ENCODE measurements around the gene MAPK8IP3. TPM values are rescaled to one million over a fixed set of nuclear protein-coding genes. Genes with fewer than 3 reads are reported as not detected.

MAPK8IP3 gene
- total and polyA plus RNA-seq, 9 of the 15 experiments (the other 6 are each of a cell fraction or from before 2014, with no cell fraction given) = 0.17 to 58.7 (median 16.7) TPM

DNA sequence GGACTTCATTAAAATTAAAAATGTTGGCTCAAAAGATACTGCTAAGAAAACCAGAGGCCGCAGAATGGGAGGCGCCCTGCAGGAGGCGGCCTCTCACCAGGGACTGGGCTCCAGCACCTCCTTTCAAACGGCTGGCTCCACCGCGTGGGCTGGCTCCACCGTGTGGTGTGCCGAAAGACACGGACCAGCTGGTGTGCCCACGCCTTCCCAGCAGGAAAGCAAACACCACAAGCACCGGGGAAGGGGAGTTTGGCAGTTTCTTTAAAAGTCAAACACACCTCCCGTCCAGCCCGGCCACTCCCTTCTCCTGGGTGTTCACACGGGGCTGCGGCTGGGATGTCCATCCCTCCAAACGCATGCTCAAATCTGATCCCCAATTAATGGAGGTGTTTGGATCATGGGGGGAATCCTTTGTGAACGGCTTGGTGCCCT, 106.8 kb downstream of the MAPK8IP3 start (continued):
- TF ChIP-seq HMGN3 (IDR thresholded peaks at IDR 0.05; ENCODE audit: borderline replicate concordance, extremely low read depth, insufficient read length, low read depth, low read length) = peak; percentile 37
- no peak for TF ChIP-seq ZBED1 (IDR thresholded peaks at IDR 0.05)
- TF ChIP-seq ZKSCAN1 (IDR thresholded peaks at IDR 0.05; ENCODE audit: low read depth, low read length) = peak; percentile 80; the same call in 1 of the 2 replicates
- TF ChIP-seq, protein P1, sequence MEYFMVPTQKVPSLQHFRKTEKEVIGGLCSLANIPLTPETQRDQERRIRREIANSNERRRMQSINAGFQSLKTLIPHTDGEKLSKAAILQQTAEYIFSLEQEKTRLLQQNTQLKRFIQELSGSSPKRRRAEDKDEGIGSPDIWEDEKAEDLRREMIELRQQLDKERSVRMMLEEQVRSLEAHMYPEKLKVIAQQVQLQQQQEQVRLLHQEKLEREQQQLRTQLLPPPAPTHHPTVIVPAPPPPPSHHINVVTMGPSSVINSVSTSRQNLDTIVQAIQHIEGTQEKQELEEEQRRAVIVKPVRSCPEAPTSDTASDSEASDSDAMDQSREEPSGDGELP (CRISPR knock-in tag; IDR thresholded peaks at IDR 0.05; ENCODE audit: borderline replicate concordance) = peak; percentile 98
- TF ChIP-seq ADNP (tag; IDR thresholded peaks at IDR 0.05) = no peak
- peak; percentile 56 for TF ChIP-seq MYBL2 (IDR thresholded peaks at IDR 0.05; ENCODE audit: low read depth)
- no peak for TF ChIP-seq MYBL2 (CRISPR knock-in tag; IDR thresholded peaks at IDR 0.05; ENCODE audit: borderline replicate concordance)
- TF ChIP-seq, protein P2, sequence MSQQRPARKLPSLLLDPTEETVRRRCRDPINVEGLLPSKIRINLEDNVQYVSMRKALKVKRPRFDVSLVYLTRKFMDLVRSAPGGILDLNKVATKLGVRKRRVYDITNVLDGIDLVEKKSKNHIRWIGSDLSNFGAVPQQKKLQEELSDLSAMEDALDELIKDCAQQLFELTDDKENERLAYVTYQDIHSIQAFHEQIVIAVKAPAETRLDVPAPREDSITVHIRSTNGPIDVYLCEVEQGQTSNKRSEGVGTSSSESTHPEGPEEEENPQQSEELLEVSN (IDR thresholded peaks at IDR 0.05; ENCODE audit: borderline replicate concordance in 1 of 2, extremely low read depth in 1 of 2, insufficient read depth in 1 of 2, insufficient read length in 1 of 2, low read depth in 1 of 2, low read length in 1 of 2, poor library complexity in 1 of 2, severe bottlenecking in 1 of 2) = peak; percentile 44 to 68
- TF ChIP-seq, protein P3, sequence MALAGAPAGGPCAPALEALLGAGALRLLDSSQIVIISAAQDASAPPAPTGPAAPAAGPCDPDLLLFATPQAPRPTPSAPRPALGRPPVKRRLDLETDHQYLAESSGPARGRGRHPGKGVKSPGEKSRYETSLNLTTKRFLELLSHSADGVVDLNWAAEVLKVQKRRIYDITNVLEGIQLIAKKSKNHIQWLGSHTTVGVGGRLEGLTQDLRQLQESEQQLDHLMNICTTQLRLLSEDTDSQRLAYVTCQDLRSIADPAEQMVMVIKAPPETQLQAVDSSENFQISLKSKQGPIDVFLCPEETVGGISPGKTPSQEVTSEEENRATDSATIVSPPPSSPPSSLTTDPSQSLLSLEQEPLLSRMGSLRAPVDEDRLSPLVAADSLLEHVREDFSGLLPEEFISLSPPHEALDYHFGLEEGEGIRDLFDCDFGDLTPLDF (CRISPR knock-in tag; IDR thresholded peaks at IDR 0.05) = no peak
- peak; percentile 38; the same call in 1 of the 2 replicates for TF ChIP-seq MYNN (IDR thresholded peaks at IDR 0.05)
- no peak for TF ChIP-seq MYNN (CRISPR knock-in tag; IDR thresholded peaks at IDR 0.05)
- TF ChIP-seq CAMTA2 (CRISPR knock-in tag; conservative IDR thresholded peaks at IDR 0.05) = no peak
- TF ChIP-seq ZBTB1 (CRISPR knock-in tag; IDR thresholded peaks at IDR 0.05; ENCODE audit: borderline replicate concordance, low read depth) = no peak
- no peak for TF ChIP-seq ZNF133 (CRISPR knock-in tag; IDR thresholded peaks at IDR 0.05)
- 0 out of 2 replicates have a peak, but pooled peaks have one; percentile 17 for TF ChIP-seq CXXC5 (CRISPR knock-in tag; IDR thresholded peaks at IDR 0.05)
- no peak for TF ChIP-seq IFI16 (CRISPR knock-in tag; IDR thresholded peaks at IDR 0.05)
- TF ChIP-seq, protein P4, sequence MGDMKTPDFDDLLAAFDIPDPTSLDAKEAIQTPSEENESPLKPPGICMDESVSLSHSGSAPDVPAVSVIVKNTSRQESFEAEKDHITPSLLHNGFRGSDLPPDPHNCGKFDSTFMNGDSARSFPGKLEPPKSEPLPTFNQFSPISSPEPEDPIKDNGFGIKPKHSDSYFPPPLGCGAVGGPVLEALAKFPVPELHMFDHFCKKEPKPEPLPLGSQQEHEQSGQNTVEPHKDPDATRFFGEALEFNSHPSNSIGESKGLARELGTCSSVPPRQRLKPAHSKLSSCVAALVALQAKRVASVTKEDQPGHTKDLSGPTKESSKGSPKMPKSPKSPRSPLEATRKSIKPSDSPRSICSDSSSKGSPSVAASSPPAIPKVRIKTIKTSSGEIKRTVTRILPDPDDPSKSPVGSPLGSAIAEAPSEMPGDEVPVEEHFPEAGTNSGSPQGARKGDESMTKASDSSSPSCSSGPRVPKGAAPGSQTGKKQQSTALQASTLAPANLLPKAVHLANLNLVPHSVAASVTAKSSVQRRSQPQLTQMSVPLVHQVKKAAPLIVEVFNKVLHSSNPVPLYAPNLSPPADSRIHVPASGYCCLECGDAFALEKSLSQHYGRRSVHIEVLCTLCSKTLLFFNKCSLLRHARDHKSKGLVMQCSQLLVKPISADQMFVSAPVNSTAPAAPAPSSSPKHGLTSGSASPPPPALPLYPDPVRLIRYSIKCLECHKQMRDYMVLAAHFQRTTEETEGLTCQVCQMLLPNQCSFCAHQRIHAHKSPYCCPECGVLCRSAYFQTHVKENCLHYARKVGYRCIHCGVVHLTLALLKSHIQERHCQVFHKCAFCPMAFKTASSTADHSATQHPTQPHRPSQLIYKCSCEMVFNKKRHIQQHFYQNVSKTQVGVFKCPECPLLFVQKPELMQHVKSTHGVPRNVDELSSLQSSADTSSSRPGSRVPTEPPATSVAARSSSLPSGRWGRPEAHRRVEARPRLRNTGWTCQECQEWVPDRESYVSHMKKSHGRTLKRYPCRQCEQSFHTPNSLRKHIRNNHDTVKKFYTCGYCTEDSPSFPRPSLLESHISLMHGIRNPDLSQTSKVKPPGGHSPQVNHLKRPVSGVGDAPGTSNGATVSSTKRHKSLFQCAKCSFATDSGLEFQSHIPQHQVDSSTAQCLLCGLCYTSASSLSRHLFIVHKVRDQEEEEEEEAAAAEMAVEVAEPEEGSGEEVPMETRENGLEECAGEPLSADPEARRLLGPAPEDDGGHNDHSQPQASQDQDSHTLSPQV (IDR thresholded peaks at IDR 0.05) = 0 out of 2 replicates have a peak, but pooled peaks have one; percentile 31
- TF ChIP-seq, protein P5, sequence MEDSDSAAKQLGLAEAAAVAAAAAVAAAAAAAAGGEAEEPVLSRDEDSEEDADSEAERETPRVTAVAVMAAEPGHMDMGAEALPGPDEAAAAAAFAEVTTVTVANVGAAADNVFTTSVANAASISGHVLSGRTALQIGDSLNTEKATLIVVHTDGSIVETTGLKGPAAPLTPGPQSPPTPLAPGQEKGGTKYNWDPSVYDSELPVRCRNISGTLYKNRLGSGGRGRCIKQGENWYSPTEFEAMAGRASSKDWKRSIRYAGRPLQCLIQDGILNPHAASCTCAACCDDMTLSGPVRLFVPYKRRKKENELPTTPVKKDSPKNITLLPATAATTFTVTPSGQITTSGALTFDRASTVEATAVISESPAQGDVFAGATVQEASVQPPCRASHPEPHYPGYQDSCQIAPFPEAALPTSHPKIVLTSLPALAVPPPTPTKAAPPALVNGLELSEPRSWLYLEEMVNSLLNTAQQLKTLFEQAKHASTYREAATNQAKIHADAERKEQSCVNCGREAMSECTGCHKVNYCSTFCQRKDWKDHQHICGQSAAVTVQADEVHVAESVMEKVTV (CRISPR knock-in tag; IDR thresholded peaks at IDR 0.05) = peak; percentile 47
- peak; percentile 18; the same call in 1 of the 2 replicates for TF ChIP-seq FOXM1 (IDR thresholded peaks at IDR 0.05; ENCODE audit: low read depth)
- TF ChIP-seq FOXM1 (CRISPR knock-in tag; IDR thresholded peaks at IDR 0.05; ENCODE audit: low read depth) = no peak
